Lung (tissue), 12 donors: ENCODE measurements around the gene FLVCR2. TPM values are rescaled to one million over a fixed set of nuclear protein-coding genes. Genes with fewer than 3 reads are reported as not detected.

Experiments
- ATAC-seq: fragments of 200-7000 bp; cut with Tn5 transposase; one replicate; pipeline ENCODE4 v1.9.1; 2020; ENCODE audit warnings: moderate number of reproducible peaks; ENCODE audit not compliant: insufficient read depth, low FRiP score
- DNase-seq, 3 donors: peaks; one replicate each; pipeline ENCODE4 v3.0.0-alpha.2; 2013 to 2017
- H3K27ac ChIP-seq, 2 donors: one replicate each; pipeline ENCODE4 v1.5.1; 2013; ENCODE audit warnings: mild to moderate bottlenecking in 2 of 2, moderate library complexity in 2 of 2, control low read depth in 1 of 2, inconsistent platforms in 1 of 2, low read depth in 1 of 2, low read length in 1 of 2
- H3K27me3 ChIP-seq, 3 donors: one replicate each; pipeline ENCODE4 v1.5.1; 2013; ENCODE audit warnings: low read length in 2 of 3; ENCODE audit not compliant: control insufficient read depth in 3 of 3, insufficient read depth in 3 of 3
- H3K36me3 ChIP-seq, 4 donors: one replicate each; pipeline ENCODE4 v1.5.1; 2013; ENCODE audit warnings: low read length in 4 of 4, mild to moderate bottlenecking in 1 of 4, moderate library complexity in 1 of 4; ENCODE audit not compliant: control insufficient read depth in 4 of 4, insufficient read depth in 4 of 4
- H3K4me1 ChIP-seq, 5 donors: one replicate each; pipeline ENCODE4 v1.5.1; 2013; ENCODE audit warnings: low read length in 5 of 5, mild to moderate bottlenecking in 2 of 5, moderate library complexity in 1 of 5; ENCODE audit not compliant: control insufficient read depth in 5 of 5, insufficient read depth in 5 of 5
- H3K4me3 ChIP-seq: one replicate; pipeline ENCODE4 v1.5.1; 2013; ENCODE audit warnings: mild to moderate bottlenecking, control low read depth, moderate library complexity
- H3K9ac ChIP-seq, 2 donors: one replicate each; pipeline ENCODE4 v1.5.1; 2013; ENCODE audit warnings: low read length in 2 of 2, control low read depth in 1 of 2; ENCODE audit not compliant: insufficient read depth in 1 of 2
- H3K9me3 ChIP-seq, 4 donors: one replicate each; pipeline ENCODE4 v1.5.1; 2013; ENCODE audit warnings: low read length in 3 of 4, mild to moderate bottlenecking in 1 of 4, moderate library complexity in 1 of 4; ENCODE audit not compliant: control insufficient read depth in 4 of 4, insufficient read depth in 3 of 4
- CTCF ChIP-seq: IDR thresholded peaks from 2 replicates; pipeline ENCODE4 v1.5.1; 2012; ENCODE audit warnings: mild to moderate bottlenecking; ENCODE audit errors: control extremely low read depth, extremely low read depth
- WGBS, 2 donors: extraction: QIAGEN DNeasy Blood & Tissue Kit; methylation state at CpG; one replicate each; pipeline ENCODE4 v1.1.7; 2013; 5-methylcytosine and 5-hydroxymethylcytosine counted together
- polyA plus RNA-seq, 2 donors: library from polyadenylated mRNA; stranded (reverse); fragments of 200-250 nt; gene quantifications; one replicate each; pipeline ENCODE4 v1.2.1, GENCODE V29; 2013
- total RNA-seq, 2 donors: library from RNA; depleted of rRNA in 1 of 2; stranded (reverse); fragments of >200 nt in 1 of 2; gene quantifications; one replicate each; pipeline ENCODE4 v1.2.1, GENCODE V29; 2014 to 2021
- donor health status: control.
- donor health status: control.
- donor health status: Bipolar disorder and iron deficiency.
- donor health status: healthy.
- donor health status: DM: yes; HTN: yes; CAD: no.

The FLVCR2 gene
- total and polyA plus RNA-seq, 4 donors = 4.7 to 37.6 (median 20.5) TPM

- Histone ChIP-seq H3K9me3 (no peaks in the 10 kb centered on the region), H3K27me3 (no peaks in the 10 kb centered on the region), H3K4me3 (peak overlapping the region; percentile 54), H3K9ac (no peak overlapping the region), H3K27ac (peak overlapping the region in 1 of 2 donors; percentile 86), H3K4me1 (peaks cover 4 to 22% (median 5%) of the 10 kb centered on the region in 5 donors), H3K36me3 (no peaks in the 10 kb centered on the region)
- no peak for ATAC-seq
- no peak for DNase-seq
- no peak for TF ChIP-seq CTCF
- 79 to 85% methylated on average over 13 of the region's 13 CpGs for WGBS, 2 donors
These were observed 981 bp downstream of the FLVCR2 start for GRCh38 chr14:75579338-75579864.

GRCh38 chr14:75579882-75580281 is 1.5 kb downstream of the FLVCR2 start:
- peak in 1 of 3 donors; percentile 11 for DNase-seq
- WGBS, 2 donors = 81 to 94% methylated on average over 3 of the region's 3 CpGs
- no peak overlapping the region for H3K9ac ChIP-seq

GRCh38 chr14:75587388-75587787 is 9.0 kb downstream of the FLVCR2 start:
- Histone ChIP-seq H3K9ac (no peak overlapping the region), H3K27ac (no peak overlapping the region), H3K9me3 (peaks cover 0 to 3% (median 0%) of the 10 kb centered on the region in 4 donors), H3K27me3 (no peaks in the 10 kb centered on the region), H3K4me3 (no peak overlapping the region), H3K4me1 (peaks cover 0 to 1% (median 0%) of the 10 kb centered on the region in 5 donors), H3K36me3 (peaks cover 0 to 2% (median 0%) of the 10 kb centered on the region in 4 donors)
- no peak for TF ChIP-seq CTCF
- no peak for DNase-seq
- ATAC-seq = no peak

More at GRCh38 chr14:75579882-75580281, 1.5 kb downstream of the FLVCR2 start:
- no peaks in the 10 kb centered on the region for H3K36me3 ChIP-seq
- H3K9me3 ChIP-seq = no peaks in the 10 kb centered on the region
- peak overlapping the region; percentile 54 for H3K4me3 ChIP-seq
- H3K27me3 ChIP-seq = no peaks in the 10 kb centered on the region
- no peak overlapping the region for H3K27ac ChIP-seq
- H3K4me1 ChIP-seq = peaks cover 4 to 22% (median 5%) of the 10 kb centered on the region in 5 donors
- no peak for TF ChIP-seq CTCF
- no peak for ATAC-seq

GRCh38 chr14:75589931-75590330 is 11.5 kb downstream of the FLVCR2 start:
- peaks cover 0 to 3% (median 0%) of the 10 kb centered on the region in 4 donors for H3K9me3 ChIP-seq
- DNase-seq (no peak), ATAC-seq (no peak)
- H3K27ac ChIP-seq = no peak overlapping the region
- H3K4me1 ChIP-seq = peaks cover 0 to 1% (median 0%) of the 10 kb centered on the region in 5 donors
- no peak for TF ChIP-seq CTCF
- no peak overlapping the region for H3K9ac ChIP-seq
- 86 to 92% methylated on average over 6 of the region's 6 CpGs for WGBS, 2 donors
- no peaks in the 10 kb centered on the region for H3K27me3 ChIP-seq
- peaks cover 0 to 2% (median 0%) of the 10 kb centered on the region in 4 donors for H3K36me3 ChIP-seq
- H3K4me3 ChIP-seq = no peak overlapping the region
